IMR-90 (cell line): Measurements from ENCODE around the gene VPS18. TPM values are rescaled to one million over a fixed set of nuclear protein-coding genes. Genes with fewer than 3 reads are reported as not detected.
A peak's percentile ranks its signal among the peaks of the same experiment; 100 is the strongest.

Source experiments
- ATAC-seq: fragments of 200-7000 bp; cut with Tn5 transposase; 2 replicates; pipeline ENCODE4 v1.9.1; 2020; ENCODE audit warnings: low read depth, mild to moderate bottlenecking, moderate library complexity
- BruUV-seq: library from RNA; stranded (reverse); fragments of 400-500 nt; replicated peaks from 2 replicates; lab custom pipeline; 2021; lab: Mats Ljungman, UMichigan
- CTCF ChIA-PET: fragments of 300-600 bp; formaldehyde crosslinking; extraction: SDS; loops from one replicate; lab custom pipeline; 2021; ENCODE audit warnings: antibody characterized with exemption; lab: Yijun Ruan, JAX
- POLR2A ChIA-PET: fragments of 300-600 bp; sonication (Branson Sonifier 250); formaldehyde crosslinking; loops from one replicate; lab custom pipeline; 2022; ENCODE audit warnings: antibody characterized with exemption; ENCODE audit not compliant: unreplicated experiment; lab: Charles Lee
- DNase-seq: peaks from one replicate; pipeline ENCODE4 v3.0.0; 2013
- H2AFZ ChIP-seq: replicated peaks from 2 replicates; pipeline ENCODE3; 2013; ENCODE audit warnings: low read length, mild to moderate bottlenecking; ENCODE audit not compliant: poor library complexity
- H2AK5ac ChIP-seq: 2 replicates; pipeline ENCODE4 v1.6.1; 2013; ENCODE audit warnings: low read depth, low read length, inconsistent platforms
- H2AK9ac ChIP-seq: replicated peaks from 2 replicates; pipeline ENCODE3; 2013; ENCODE audit warnings: mild to moderate bottlenecking, low read depth, low read length, moderate library complexity; ENCODE audit not compliant: poor library complexity
- H2BK120ac ChIP-seq: 2 replicates; pipeline ENCODE4 v1.6.1; 2013; ENCODE audit warnings: low read depth, low read length, inconsistent platforms
- H2BK15ac ChIP-seq: 3 replicates; pipeline ENCODE4 v1.6.1; 2013; ENCODE audit warnings: low read depth, low read length, inconsistent platforms
- H2BK20ac ChIP-seq: 2 replicates; pipeline ENCODE4 v1.6.1; 2013; ENCODE audit warnings: low read depth, mild to moderate bottlenecking, inconsistent platforms, low read length, moderate library complexity
- H2BK5ac ChIP-seq: 2 replicates; pipeline ENCODE4 v1.6.1; 2013; ENCODE audit warnings: mild to moderate bottlenecking, low read depth, low read length, inconsistent platforms; ENCODE audit not compliant: poor library complexity, severe bottlenecking
- H3K14ac ChIP-seq: replicated peaks from 2 replicates; pipeline ENCODE4 v1.6.1; 2013; ENCODE audit warnings: low read depth, low read length, inconsistent platforms
- H3K18ac ChIP-seq: 2 replicates; pipeline ENCODE4 v1.6.1; 2013; ENCODE audit warnings: low read depth, low read length, control low read depth
- H3K23ac ChIP-seq: 2 replicates; pipeline ENCODE4 v1.6.1; 2013; ENCODE audit warnings: low read depth, low read length, inconsistent platforms
- H3K27ac ChIP-seq: 2 replicates; pipeline ENCODE4 v1.5.1; 2013; ENCODE audit warnings: mild to moderate bottlenecking, control low read depth, low read length; ENCODE audit not compliant: insufficient read depth
- H3K27me3 ChIP-seq: 2 replicates; pipeline ENCODE4 v1.6.1; 2013; ENCODE audit warnings: low read length; ENCODE audit not compliant: control insufficient read depth, insufficient read depth
- H3K36me3 ChIP-seq: 2 replicates; pipeline ENCODE4 v1.6.1; 2013; ENCODE audit warnings: low read length, mixed read lengths; ENCODE audit not compliant: control insufficient read depth, insufficient read depth
- H3K4ac ChIP-seq: 2 replicates; pipeline ENCODE4 v1.6.1; 2013; ENCODE audit warnings: low read depth, low read length, inconsistent platforms
- H3K4me1 ChIP-seq: 2 replicates; pipeline ENCODE4 v1.6.1; 2013; ENCODE audit warnings: low read length, mixed read lengths; ENCODE audit not compliant: control insufficient read depth, insufficient read depth
- H3K4me2 ChIP-seq: 2 replicates; pipeline ENCODE4 v1.6.1; 2013; ENCODE audit warnings: low read depth, mild to moderate bottlenecking, control low read depth, low read length, moderate library complexity
- H3K4me3 ChIP-seq: 2 replicates; pipeline ENCODE4 v1.5.1; 2013; ENCODE audit warnings: low read depth, mild to moderate bottlenecking, control low read depth, low read length, moderate library complexity; ENCODE audit not compliant: insufficient read depth
- H3K56ac ChIP-seq: 2 replicates; pipeline ENCODE4 v1.6.1; 2013; ENCODE audit warnings: low read length, inconsistent platforms; ENCODE audit not compliant: insufficient read depth; ENCODE audit errors: extremely low read depth
- H3K79me1 ChIP-seq, 2 experiments: 2 replicates each; pipeline ENCODE4 v1.6.1; 2013; ENCODE audit warnings: low read length in 2 of 2, inconsistent platforms in 1 of 2, low read depth in 1 of 2
- H3K9ac ChIP-seq: 2 replicates; pipeline ENCODE4 v1.6.1; 2013; ENCODE audit warnings: low read depth, low read length, control low read depth
- H3K9me1 ChIP-seq: 2 replicates; pipeline ENCODE4 v1.6.1; 2013; ENCODE audit warnings: low read length, inconsistent platforms; ENCODE audit not compliant: insufficient read depth
- H3K9me3 ChIP-seq: 2 replicates; pipeline ENCODE4 v1.6.1; 2013; ENCODE audit warnings: low read length; ENCODE audit not compliant: control insufficient read depth, insufficient read depth
- H4K20me1 ChIP-seq: 2 replicates; pipeline ENCODE4 v1.6.1; 2013; ENCODE audit warnings: low read length, inconsistent platforms; ENCODE audit not compliant: insufficient read depth
- H4K5ac ChIP-seq: 2 replicates; pipeline ENCODE4 v1.6.1; 2013; ENCODE audit warnings: mild to moderate bottlenecking, low read depth, low read length, control low read depth
- H4K8ac ChIP-seq, 2 experiments: 2 replicates each; pipeline ENCODE4 v1.6.1; 2013; ENCODE audit warnings: low read depth in 2 of 2, low read length in 2 of 2, control low read depth in 1 of 2, inconsistent platforms in 1 of 2
- H4K91ac ChIP-seq: 2 replicates; pipeline ENCODE4 v1.6.1; 2013; ENCODE audit warnings: low read depth, low read length, inconsistent platforms; ENCODE audit not compliant: insufficient read depth
- CHD1 ChIP-seq: IDR thresholded peaks from 2 replicates; pipeline ENCODE4 v1.6.1; 2012; ENCODE audit warnings: low read depth, low read length, improper control_type of control experiment
- FOS ChIP-seq: fragments of 150-350 bp; IDR thresholded peaks from 2 replicates; pipeline ENCODE4 v1.6.1; 2016; ENCODE audit warnings: low read depth, low read length
- MAZ ChIP-seq: IDR thresholded peaks from 2 replicates; pipeline ENCODE4 v1.6.1; 2012; ENCODE audit warnings: low read depth, mild to moderate bottlenecking, low read length, improper control_type of control experiment, moderate library complexity, borderline replicate concordance
- MXI1 ChIP-seq: IDR thresholded peaks from 2 replicates; pipeline ENCODE4 v1.6.1; 2012; ENCODE audit warnings: low read depth, mild to moderate bottlenecking, low read length, moderate library complexity, borderline replicate concordance
- NFE2L2 ChIP-seq: fragments of 150-350 bp; IDR thresholded peaks from 2 replicates; pipeline ENCODE4 v1.6.1; 2016; ENCODE audit warnings: low read depth, mild to moderate bottlenecking, low read length
- POLR2A ChIP-seq: IDR thresholded peaks from 2 replicates; pipeline ENCODE4 v1.6.1; 2012; ENCODE audit warnings: mild to moderate bottlenecking, low read depth, low read length
- RAD21 ChIP-seq: IDR thresholded peaks from 2 replicates; pipeline ENCODE4 v1.6.1; 2012; ENCODE audit warnings: low read length, improper control_type of control experiment
- RCOR1 ChIP-seq: IDR thresholded peaks from 2 replicates; pipeline ENCODE4 v1.6.1; 2012; ENCODE audit warnings: mild to moderate bottlenecking, low read length, improper control_type of control experiment; ENCODE audit not compliant: insufficient replicate concordance
- WGBS, 2 experiments: methylation state at CpG; one replicate each; pipeline versions ENCODE4 v1.1.5 to v1.1.7; 2013; ENCODE audit warnings: missing lambda C conversion rate in 2 of 2; ENCODE audit not compliant: insufficient read length in 1 of 2; ENCODE audit errors: extremely low coverage in 2 of 2; 5-methylcytosine and 5-hydroxymethylcytosine counted together
- dilution Hi-C: fragments of 300-500 bp; cut with HindIII; formaldehyde crosslinking; loops from one replicate; pipeline ENCODE4 v1.14.3; 2018; ENCODE audit warnings: low sequenced_read_pairs; ENCODE audit not compliant: unreplicated experiment
- in situ Hi-C: fragments of 300-500 bp; cut with MboI; formaldehyde crosslinking; loops from 3 replicates; pipeline ENCODE4 v1.14.3; 2019; ENCODE audit warnings: low sequenced_read_pairs, inconsistent platforms, mixed read lengths
- intact Hi-C: fragments of 100-400 bp; cut with micrococcal nuclease; formaldehyde crosslinking; loops from 2 replicates; pipeline ENCODE4 v1.10.0; 2022
- polyA plus RNA-seq, 3 experiments: library from polyadenylated mRNA; depleted of rRNA; stranded (reverse); fragments of >200 nt; gene quantifications; 2 replicates each; pipeline ENCODE4 v1.2.3, GENCODE V29; 2012; ENCODE audit warnings: low replicate concordance in 1 of 3
- total RNA-seq: library from RNA; depleted of rRNA; stranded (reverse); fragments of >200 nt; gene quantifications from 2 replicates; pipeline ENCODE4 v1.2.3, GENCODE V29; 2012

The VPS18 gene
- total and polyA plus RNA-seq, 2 of the 4 experiments (the other 2 are of a cell fraction), result 19.3 to 32.3 TPM

- Histone ChIP-seq H3K23ac (no peak overlapping the region), H4K20me1 (peaks cover 13% of the 10 kb centered on the region), H4K5ac (no peak overlapping the region), H2BK120ac (no peak overlapping the region), H3K14ac (no peak overlapping the region), H3K56ac (no peak overlapping the region), H3K27ac (no peak overlapping the region), H3K9ac (no peak overlapping the region), H3K4me2 (no peak overlapping the region), H2BK5ac (no peak overlapping the region), H2BK20ac (no peak overlapping the region; the same call in 1 of the 2 replicates), H3K18ac (no peak overlapping the region), H3K4me3 (no peak overlapping the region), H3K27me3 (no peaks in the 10 kb centered on the region), H3K36me3 (peaks cover 13% of the 10 kb centered on the region), H3K4me1 (peaks cover 18% of the 10 kb centered on the region), H3K4ac (peak overlapping the region; percentile 24; the same call in 1 of the 2 replicates), H4K8ac (no peak overlapping the region), H3K9me3 (no peaks in the 10 kb centered on the region), H2BK15ac (no peak overlapping the region), H2AK5ac (peak overlapping the region; percentile 13; the same call in 1 of the 2 replicates), H3K79me1 (peaks cover 0 to 26% of the 10 kb centered on the region in 2 experiments; a peak in 2 of 4 replicates), H4K91ac (no peak overlapping the region), H3K9me1 (peaks cover 6% of the 10 kb centered on the region; the same call in 1 of the 2 replicates), H2AFZ (no peak overlapping the region), H2AK9ac (no peak overlapping the region)
- ChIA-PET CTCF (interaction anchor here (1.2 to 1.3 kb wide), 2 partner anchors 110 to 111 kb away, joined by 3 read pairs; no protein-coding TSS in a partner anchor), POLR2A (no interaction called here)
- dilution Hi-C loops, result no loop called here
- DNase-seq, result no peak
- TF ChIP-seq MXI1, result no peak
- TF ChIP-seq FOS, result no peak
- no peak for TF ChIP-seq RAD21
- no peak for TF ChIP-seq MAZ
- no peak for TF ChIP-seq NFE2L2
- TF ChIP-seq POLR2A, result no peak
- no peak for TF ChIP-seq RCOR1
- TF ChIP-seq CHD1, result no peak
- ATAC-seq, result no peak
- intact Hi-C loops, result loop anchor here (10.0 kb wide), 1 partner anchor 207 kb away; the partner anchor contains the start of gene INO80
- 100% methylated on average over 2 of the region's 7 CpGs; no CpG with 5 or more reads in 1 of the 2 experiments for WGBS, 2 experiments
- no TSS peak for BruUV-seq
- in situ Hi-C loops, result loop anchor here (10.0 kb wide), 1 partner anchor 117 kb away; no protein-coding TSS in a partner anchor
Observed at GRCh38 chr15:40908095-40908494, 13.8 kb downstream of the VPS18 start.
